Activated T-helper 17 cell treated with anti-CD3 and anti-CD28 coated beads, Interleukin-2, amount 50 U/mL, for 72 hours (primary cell): ENCODE data around the gene AFF3. TPM values are rescaled to one million over a fixed set of nuclear protein-coding genes. Genes with fewer than 3 reads are reported as not detected.
"Not testable (repeated sequence)": the region's sequence is repeated elsewhere in the genome, so short reads cannot be mapped to it uniquely, and the experiment has no call there.

Experiments
- ATAC-seq: fragments of 150-1000 bp; cut with Tn5 transposase; replicated peaks from 2 replicates; pipeline ENCODE4 v1.10.0; 2021; ENCODE audit warnings: mild to moderate bottlenecking, moderate library complexity
- H3K27ac Mint-ChIP-seq: one replicate; pipeline ENCODE4 v1.8.0; 2022; ENCODE audit warnings: mixed read lengths
- H3K27me3 Mint-ChIP-seq: one replicate; pipeline ENCODE4 v1.8.0; 2022; ENCODE audit warnings: mixed read lengths
- H3K36me3 Mint-ChIP-seq: one replicate; pipeline ENCODE4 v1.8.0; 2022; ENCODE audit warnings: low read depth, mild to moderate bottlenecking, mixed read lengths
- H3K4me1 Mint-ChIP-seq: one replicate; pipeline ENCODE4 v1.8.0; 2022; ENCODE audit warnings: mixed read lengths
- H3K4me3 Mint-ChIP-seq: one replicate; pipeline ENCODE4 v1.8.0; 2022; ENCODE audit warnings: mild to moderate bottlenecking, mixed read lengths
- H3K9me3 Mint-ChIP-seq: one replicate; pipeline ENCODE4 v1.8.0; 2022; ENCODE audit warnings: mixed read lengths
- total RNA-seq, 2 donors: library from RNA; stranded (reverse); gene quantifications; one replicate each; pipeline ENCODE4 v1.2.3, GENCODE V29; 2022

The AFF3 gene
- total RNA-seq, 2 donors from 2014 or later: 0.32 to 0.42 TPM

- Mint-ChIP-seq H3K27me3 (peaks cover 10% of the 10 kb centered on the region), H3K4me1 (no peaks in the 10 kb centered on the region), H3K9me3 (peaks cover 14% of the 10 kb centered on the region), H3K4me3 (no peak overlapping the region), H3K36me3 (no peaks in the 10 kb centered on the region), H3K27ac (no peak overlapping the region)
- ATAC-seq: no peak
Measured at GRCh38 chr2:99775585-99775984, 366.8 kb downstream of the AFF3 start.

DNA sequence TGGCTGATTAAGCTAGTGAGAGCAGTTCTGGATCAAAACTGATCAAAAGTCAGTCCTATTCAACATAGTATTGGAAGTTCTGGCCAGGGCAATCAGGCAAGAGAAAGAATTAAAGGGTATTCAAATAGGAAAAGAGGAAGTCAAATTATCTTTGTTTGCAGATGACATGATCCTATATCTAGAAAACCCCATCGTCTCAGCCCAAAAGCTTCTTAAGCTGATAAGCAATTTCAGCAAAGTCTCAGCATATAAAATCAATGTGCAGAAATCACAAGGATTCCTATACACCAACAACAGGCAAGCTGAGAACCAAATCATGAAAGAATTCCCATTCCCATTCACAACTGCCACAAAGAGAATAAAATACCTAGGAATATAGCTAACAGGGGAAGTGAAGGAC is 368.7 kb downstream of the AFF3 start:
- not testable (repeated sequence) for H3K4me1 Mint-ChIP-seq, H3K27me3 Mint-ChIP-seq, ATAC-seq, H3K4me3 Mint-ChIP-seq, H3K27ac Mint-ChIP-seq, H3K36me3 Mint-ChIP-seq
- H3K9me3 Mint-ChIP-seq: peaks cover 15% of the 10 kb centered on the region

DNA sequence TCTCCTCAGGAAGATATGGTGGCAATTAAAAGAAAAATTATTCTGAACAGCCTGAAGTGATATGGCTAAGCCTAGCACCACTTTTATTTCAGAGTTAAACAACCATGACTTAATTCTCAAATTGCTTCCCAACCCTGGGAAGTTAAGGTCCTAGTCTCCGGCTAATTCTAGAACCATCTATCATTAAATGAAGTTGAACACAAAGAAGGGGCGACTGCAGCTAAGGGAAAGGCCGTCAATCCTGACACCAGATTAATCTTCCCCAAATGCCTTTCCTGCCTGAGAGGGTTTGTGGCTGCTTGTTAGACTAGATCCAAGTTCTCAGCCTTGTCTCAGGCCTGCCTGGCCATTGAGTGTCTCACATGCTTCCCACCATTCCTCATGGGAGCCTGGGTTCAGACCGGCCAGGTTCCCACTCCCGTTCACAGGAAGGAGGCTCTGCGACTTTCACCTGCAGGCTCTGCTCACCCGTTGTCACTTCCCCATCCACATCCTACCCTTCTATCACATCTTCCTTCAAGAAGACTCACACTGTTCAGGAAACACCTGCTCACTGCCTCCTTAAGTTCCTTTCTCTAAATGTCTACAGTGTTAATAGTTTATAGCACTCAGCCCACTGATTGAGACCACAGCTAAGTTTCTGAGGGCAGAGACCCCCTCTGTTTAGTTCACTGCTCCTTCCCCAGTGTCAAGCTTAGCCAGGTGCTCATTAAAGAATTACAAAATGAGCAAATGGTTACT is 369.6 kb downstream of the AFF3 start:
- Mint-ChIP-seq H3K4me3 (no peak overlapping the region), H3K27ac (no peak overlapping the region), H3K9me3 (peaks cover 10% of the 10 kb centered on the region), H3K27me3 (peaks cover 7% of the 10 kb centered on the region), H3K36me3 (no peaks in the 10 kb centered on the region), H3K4me1 (no peaks in the 10 kb centered on the region)
- ATAC-seq: no peak

DNA sequence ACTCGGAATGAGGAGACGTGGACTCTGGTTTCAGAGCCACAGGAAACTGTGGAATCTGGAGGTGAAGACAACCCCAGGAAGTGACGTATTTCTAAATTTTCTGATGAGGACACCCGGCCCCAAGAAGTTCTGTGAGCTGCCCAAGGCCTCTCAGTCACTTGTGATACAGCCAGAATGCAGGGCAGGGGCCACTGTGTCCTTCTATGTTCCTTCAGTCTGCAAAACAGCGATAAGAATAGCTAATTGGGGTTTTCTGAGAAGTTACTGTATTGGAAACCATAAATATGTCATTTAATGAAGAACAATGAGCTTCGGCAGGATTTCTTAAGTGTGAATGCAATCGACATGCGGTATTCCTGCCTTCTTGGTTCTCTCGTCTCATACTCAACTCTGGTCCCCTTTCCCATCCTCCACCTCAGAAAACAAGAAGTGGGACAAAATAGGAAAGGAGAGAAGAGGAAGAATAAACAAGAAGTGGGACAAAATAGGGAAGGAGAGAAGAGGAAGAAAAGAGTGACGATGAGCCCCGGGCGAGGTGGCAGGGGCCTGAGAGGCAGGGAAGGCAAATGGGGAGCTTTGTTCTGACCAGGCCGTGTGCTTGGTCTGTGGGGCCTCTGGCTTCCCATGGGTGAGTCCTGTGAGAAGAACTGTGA is 370.6 kb downstream of the AFF3 start:
- no peak overlapping the region for H3K4me3 Mint-ChIP-seq
- ATAC-seq: no peak
- H3K36me3 Mint-ChIP-seq: no peaks in the 10 kb centered on the region
- peaks cover 7% of the 10 kb centered on the region for H3K27me3 Mint-ChIP-seq
- H3K27ac Mint-ChIP-seq: no peak overlapping the region
- H3K4me1 Mint-ChIP-seq: no peaks in the 10 kb centered on the region
- peaks cover 10% of the 10 kb centered on the region for H3K9me3 Mint-ChIP-seq

DNA sequence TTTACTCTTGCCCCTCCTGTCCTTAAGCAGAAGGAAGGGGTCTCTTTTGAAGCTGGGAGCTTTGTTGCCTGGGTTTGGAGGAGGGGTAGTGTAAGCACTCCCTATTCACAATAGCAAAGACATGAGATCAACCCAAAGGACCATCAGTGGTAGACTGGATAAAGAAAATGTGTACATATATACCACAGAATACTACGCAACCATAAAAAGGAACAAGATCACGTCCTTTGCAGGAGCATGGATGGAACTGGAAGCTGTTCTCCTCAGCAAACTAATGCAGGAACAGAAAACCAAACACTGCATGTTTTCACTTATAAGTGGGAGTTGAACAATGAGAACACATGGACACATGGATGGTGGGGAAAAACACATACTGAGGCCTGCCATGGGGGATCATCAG is 371.5 kb downstream of the AFF3 start:
- no peak overlapping the region for H3K4me3 Mint-ChIP-seq
- no peaks in the 10 kb centered on the region for H3K4me1 Mint-ChIP-seq
- H3K27me3 Mint-ChIP-seq: peaks cover 7% of the 10 kb centered on the region
- ATAC-seq: no peak
- H3K27ac Mint-ChIP-seq: no peak overlapping the region
- no peaks in the 10 kb centered on the region for H3K36me3 Mint-ChIP-seq
- peaks cover 10% of the 10 kb centered on the region for H3K9me3 Mint-ChIP-seq

DNA sequence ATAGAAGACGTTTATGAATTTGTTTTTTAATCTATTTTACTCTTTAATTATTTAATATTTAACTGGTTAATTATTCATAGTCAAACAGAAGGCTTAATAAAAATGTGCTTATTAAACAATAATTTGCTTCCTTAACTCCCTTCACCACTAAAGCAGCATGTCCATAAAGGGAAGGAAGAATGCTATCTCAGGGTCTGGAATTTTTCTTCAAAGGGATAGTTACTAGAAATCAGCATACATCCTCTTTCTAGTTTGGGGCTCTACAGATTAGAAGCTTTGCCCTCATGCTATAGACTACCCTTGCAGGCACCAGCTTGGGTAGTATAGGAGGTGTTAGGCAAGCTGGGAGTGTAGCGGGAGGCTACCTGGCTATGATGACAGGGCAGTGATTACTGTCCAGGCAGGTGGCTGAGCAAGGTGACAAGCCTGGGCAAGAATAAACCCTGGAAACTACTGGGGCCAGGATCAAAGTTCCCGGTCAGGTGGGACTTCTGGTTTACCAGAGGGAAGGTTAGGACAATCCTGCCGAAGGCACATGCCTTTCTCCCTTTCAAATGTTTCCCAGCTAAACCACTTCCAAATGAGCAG is 376.6 kb downstream of the AFF3 start:
- Mint-ChIP-seq H3K4me1 (no peaks in the 10 kb centered on the region), H3K36me3 (no peaks in the 10 kb centered on the region), H3K4me3 (no peak overlapping the region)

GRCh38 chr2:99763764-99764163 is 378.6 kb downstream of the AFF3 start:
- no peak overlapping the region for H3K27ac Mint-ChIP-seq
- H3K9me3 Mint-ChIP-seq: peaks cover under 1% of the 10 kb centered on the region
- no peaks in the 10 kb centered on the region for H3K36me3 Mint-ChIP-seq
- no peak for ATAC-seq
- no peak overlapping the region for H3K4me3 Mint-ChIP-seq
- H3K27me3 Mint-ChIP-seq: peaks cover 4% of the 10 kb centered on the region
- no peaks in the 10 kb centered on the region for H3K4me1 Mint-ChIP-seq

More for the DNA sequence above, 376.6 kb downstream of the AFF3 start:
- peaks cover 10% of the 10 kb centered on the region for H3K9me3 Mint-ChIP-seq
- no peak overlapping the region for H3K27ac Mint-ChIP-seq
- H3K27me3 Mint-ChIP-seq: peaks cover 4% of the 10 kb centered on the region
- no peak for ATAC-seq

- ATAC-seq: no peak
- Mint-ChIP-seq H3K4me1 (no peaks in the 10 kb centered on the region), H3K27me3 (peaks cover 4% of the 10 kb centered on the region), H3K27ac (no peak overlapping the region), H3K9me3 (no peaks in the 10 kb centered on the region), H3K4me3 (no peak overlapping the region), H3K36me3 (no peaks in the 10 kb centered on the region)
Measured at GRCh38 chr2:99762714-99763113, 379.7 kb downstream of the AFF3 start.

GRCh38 chr2:99757611-99758114 is 384.7 kb downstream of the AFF3 start:
- no peaks in the 10 kb centered on the region for H3K4me1 Mint-ChIP-seq
- H3K27ac Mint-ChIP-seq: no peak overlapping the region
- peaks cover 4% of the 10 kb centered on the region for H3K27me3 Mint-ChIP-seq
- ATAC-seq: no peak
- H3K4me3 Mint-ChIP-seq: no peak overlapping the region
- no peaks in the 10 kb centered on the region for H3K36me3 Mint-ChIP-seq
- H3K9me3 Mint-ChIP-seq: no peaks in the 10 kb centered on the region

DNA sequence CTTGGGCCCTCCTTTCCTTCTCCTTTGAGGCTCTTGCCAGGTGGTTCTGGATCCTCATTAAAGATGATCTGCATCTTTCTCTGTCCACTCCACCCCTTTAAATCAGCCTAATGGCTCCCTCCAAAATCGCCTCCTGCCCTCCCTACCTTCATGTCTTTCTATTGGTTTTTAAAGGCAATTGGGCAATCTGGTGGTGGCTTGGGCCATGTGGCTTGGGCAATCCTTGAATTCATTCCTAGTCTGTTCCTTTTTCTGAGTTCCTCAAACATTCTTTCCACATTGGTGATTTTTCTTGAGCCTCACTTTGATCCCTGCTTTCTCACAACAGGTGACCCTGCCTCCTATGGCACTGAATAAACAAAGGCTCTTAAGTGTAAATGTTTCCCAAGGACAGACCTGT is 386.3 kb downstream of the AFF3 start:
- no peak overlapping the region for H3K27ac Mint-ChIP-seq
- H3K27me3 Mint-ChIP-seq: no peaks in the 10 kb centered on the region
- no peak overlapping the region for H3K4me3 Mint-ChIP-seq
- no peaks in the 10 kb centered on the region for H3K9me3 Mint-ChIP-seq
- no peak for ATAC-seq
- no peaks in the 10 kb centered on the region for H3K36me3 Mint-ChIP-seq
- no peaks in the 10 kb centered on the region for H3K4me1 Mint-ChIP-seq

GRCh38 chr2:99754210-99754609 is 388.2 kb downstream of the AFF3 start:
- Mint-ChIP-seq H3K27me3 (no peaks in the 10 kb centered on the region), H3K4me1 (no peaks in the 10 kb centered on the region), H3K4me3 (no peak overlapping the region), H3K36me3 (no peaks in the 10 kb centered on the region), H3K27ac (no peak overlapping the region), H3K9me3 (no peaks in the 10 kb centered on the region)
- no peak for ATAC-seq

- H3K27me3 Mint-ChIP-seq: no peaks in the 10 kb centered on the region
- no peak overlapping the region for H3K4me3 Mint-ChIP-seq
- H3K27ac Mint-ChIP-seq: no peak overlapping the region
- no peaks in the 10 kb centered on the region for H3K36me3 Mint-ChIP-seq
- H3K9me3 Mint-ChIP-seq: no peaks in the 10 kb centered on the region
- ATAC-seq: no peak
- no peaks in the 10 kb centered on the region for H3K4me1 Mint-ChIP-seq
Measured at GRCh38 chr2:99753505-99753904, 388.9 kb downstream of the AFF3 start.

DNA sequence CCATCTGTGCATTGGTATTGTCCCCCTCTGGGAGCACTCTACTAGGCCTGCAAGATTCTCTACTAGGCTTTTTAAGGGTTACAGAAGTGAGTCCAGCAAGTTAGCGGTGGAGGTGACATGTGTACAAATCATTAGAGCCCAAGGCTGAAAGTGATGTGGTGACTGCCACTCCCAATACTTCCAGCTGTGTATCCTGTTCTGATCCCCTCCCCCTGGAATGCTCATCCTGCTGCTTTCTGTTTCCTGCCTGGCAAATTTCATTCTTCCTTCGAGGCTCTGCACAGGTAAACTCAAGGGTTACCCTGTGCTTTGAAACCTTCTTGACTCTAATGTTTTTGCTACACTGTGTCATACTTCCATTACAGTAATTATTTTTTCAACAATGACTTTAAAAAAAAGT is 394.0 kb downstream of the AFF3 start:
- H3K27ac Mint-ChIP-seq: no peak overlapping the region
- H3K9me3 Mint-ChIP-seq: no peaks in the 10 kb centered on the region
- no peaks in the 10 kb centered on the region for H3K36me3 Mint-ChIP-seq
- no peaks in the 10 kb centered on the region for H3K4me1 Mint-ChIP-seq
- H3K4me3 Mint-ChIP-seq: no peak overlapping the region
- no peak for ATAC-seq
- no peaks in the 10 kb centered on the region for H3K27me3 Mint-ChIP-seq

- ATAC-seq: no peak
- H3K27ac Mint-ChIP-seq: no peak overlapping the region
- no peaks in the 10 kb centered on the region for H3K27me3 Mint-ChIP-seq
- no peak overlapping the region for H3K4me3 Mint-ChIP-seq
- H3K36me3 Mint-ChIP-seq: no peaks in the 10 kb centered on the region
- no peaks in the 10 kb centered on the region for H3K9me3 Mint-ChIP-seq
- no peaks in the 10 kb centered on the region for H3K4me1 Mint-ChIP-seq
Measured at GRCh38 chr2:99747842-99748241, 394.5 kb downstream of the AFF3 start.

- Mint-ChIP-seq H3K36me3 (no peaks in the 10 kb centered on the region), H3K4me3 (no peak overlapping the region), H3K27me3 (peaks cover 5% of the 10 kb centered on the region), H3K4me1 (no peaks in the 10 kb centered on the region), H3K27ac (no peak overlapping the region), H3K9me3 (no peaks in the 10 kb centered on the region)
- no peak for ATAC-seq
Measured at GRCh38 chr2:99743146-99743545, 399.2 kb downstream of the AFF3 start.
